ENCODE measurements around the gene PRPS1L1. TPM values are rescaled to one million over a fixed set of nuclear protein-coding genes. Genes with fewer than 3 reads are reported as not detected.
A peak's percentile ranks its signal among the peaks of the same experiment; 100 is the strongest.

PRPS1L1 gene
- total and polyA plus RNA-seq, 2 experiments from 2014 or later = not detected

GRCh38 chr7:18063149-18063901, 35.7 kb upstream of the PRPS1L1 start (continued):
- no peak for TF ChIP-seq ZNF462 (CRISPR knock-in tag; IDR thresholded peaks at IDR 0.05)

DNA sequence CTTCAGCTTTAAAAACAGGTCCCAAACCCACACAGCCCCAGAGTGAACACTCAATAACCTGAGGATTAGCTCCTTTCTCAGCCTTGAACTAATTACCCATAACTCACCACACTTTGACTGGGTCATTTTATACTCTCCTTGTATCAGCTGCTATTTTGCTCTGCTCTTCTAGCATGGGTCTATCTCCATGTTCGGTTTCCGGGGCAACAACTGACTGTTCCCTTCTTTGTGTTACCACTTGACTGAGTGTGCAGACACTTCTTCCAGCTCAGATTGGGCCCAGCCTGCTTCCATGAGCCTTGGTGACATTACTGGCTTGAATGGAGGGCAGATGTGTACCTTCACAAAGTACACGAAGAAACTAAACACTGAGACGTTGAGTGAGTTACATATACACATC, 31.5 kb upstream of the PRPS1L1 start:
- no peak for ATAC-seq
- no peaks in the 10 kb centered on the region for H3K9me2 ChIP-seq (ENCODE audit: insufficient read depth)
- H2AFZ ChIP-seq = peak overlapping the region; percentile 49; the same call in 1 of the 2 replicates

More for the DNA sequence above, 31.5 kb upstream of the PRPS1L1 start:
- no peak overlapping the region for H3K27ac Mint-ChIP-seq
- Histone ChIP-seq H3K27me3 (ENCODE audit: insufficient read depth) (no peaks in the 10 kb centered on the region), H3K27ac (ENCODE audit: low read depth) (no peak overlapping the region), H3K79me2 (replicated peaks; ENCODE audit: insufficient read depth) (no peaks in the 10 kb centered on the region), H3F3A (replicated peaks; ENCODE audit: low read depth) (no peaks in the 10 kb centered on the region), H3K4me1 (ENCODE audit: insufficient read depth) (no peaks in the 10 kb centered on the region), H3K4me3 (no peak overlapping the region), H3K36me3 (ENCODE audit: insufficient read depth) (no peaks in the 10 kb centered on the region), H3K4me2 (no peak overlapping the region), H4K20me1 (replicated peaks; ENCODE audit: insufficient read depth) (no peaks in the 10 kb centered on the region)
- no peaks in the 10 kb centered on the region for H3K36me3 Mint-ChIP-seq (ENCODE audit: low read depth)
- H3K4me1 Mint-ChIP-seq = peaks cover 10% of the 10 kb centered on the region; the same call in 2 of the 3 replicates
- H3K4me3 Mint-ChIP-seq = no peak overlapping the region
- no peak for DNase-seq (ENCODE audit: low spot score)
- no peak for TF ChIP-seq POLR2AphosphoS5 (IDR thresholded peaks at IDR 0.05; ENCODE audit: low read depth)
- TF ChIP-seq, protein P1, sequence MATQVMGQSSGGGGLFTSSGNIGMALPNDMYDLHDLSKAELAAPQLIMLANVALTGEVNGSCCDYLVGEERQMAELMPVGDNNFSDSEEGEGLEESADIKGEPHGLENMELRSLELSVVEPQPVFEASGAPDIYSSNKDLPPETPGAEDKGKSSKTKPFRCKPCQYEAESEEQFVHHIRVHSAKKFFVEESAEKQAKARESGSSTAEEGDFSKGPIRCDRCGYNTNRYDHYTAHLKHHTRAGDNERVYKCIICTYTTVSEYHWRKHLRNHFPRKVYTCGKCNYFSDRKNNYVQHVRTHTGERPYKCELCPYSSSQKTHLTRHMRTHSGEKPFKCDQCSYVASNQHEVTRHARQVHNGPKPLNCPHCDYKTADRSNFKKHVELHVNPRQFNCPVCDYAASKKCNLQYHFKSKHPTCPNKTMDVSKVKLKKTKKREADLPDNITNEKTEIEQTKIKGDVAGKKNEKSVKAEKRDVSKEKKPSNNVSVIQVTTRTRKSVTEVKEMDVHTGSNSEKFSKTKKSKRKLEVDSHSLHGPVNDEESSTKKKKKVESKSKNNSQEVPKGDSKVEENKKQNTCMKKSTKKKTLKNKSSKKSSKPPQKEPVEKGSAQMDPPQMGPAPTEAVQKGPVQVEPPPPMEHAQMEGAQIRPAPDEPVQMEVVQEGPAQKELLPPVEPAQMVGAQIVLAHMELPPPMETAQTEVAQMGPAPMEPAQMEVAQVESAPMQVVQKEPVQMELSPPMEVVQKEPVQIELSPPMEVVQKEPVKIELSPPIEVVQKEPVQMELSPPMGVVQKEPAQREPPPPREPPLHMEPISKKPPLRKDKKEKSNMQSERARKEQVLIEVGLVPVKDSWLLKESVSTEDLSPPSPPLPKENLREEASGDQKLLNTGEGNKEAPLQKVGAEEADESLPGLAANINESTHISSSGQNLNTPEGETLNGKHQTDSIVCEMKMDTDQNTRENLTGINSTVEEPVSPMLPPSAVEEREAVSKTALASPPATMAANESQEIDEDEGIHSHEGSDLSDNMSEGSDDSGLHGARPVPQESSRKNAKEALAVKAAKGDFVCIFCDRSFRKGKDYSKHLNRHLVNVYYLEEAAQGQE (IDR thresholded peaks at IDR 0.05; ENCODE audit: unreplicated experiment) = no peak
- no peak for TF ChIP-seq NANOG (IDR thresholded peaks at IDR 0.05; ENCODE audit: borderline replicate concordance)
- no peak for TF ChIP-seq ETS1 (IDR thresholded peaks at IDR 0.05)
- no peaks in the 10 kb centered on the region for H3K9me3 Mint-ChIP-seq
- H3K27me3 Mint-ChIP-seq (ENCODE audit: insufficient read depth, low read depth, poor library complexity) = no peaks in the 10 kb centered on the region
